SK-N-SH (cell line): Measurements from ENCODE around the gene TFDP2. TPM values are rescaled to one million over a fixed set of nuclear protein-coding genes. Genes with fewer than 3 reads are reported as not detected.

Experiments
- CTCF ChIA-PET: fragments of 300-600, 350-600 bp; formaldehyde crosslinking; extraction: SDS; loops from one replicate; lab custom pipeline; 2021; lab: Yijun Ruan, JAX
- POLR2A ChIA-PET: fragments of 350-600 bp; sonication (Branson Sonifier 250); formaldehyde crosslinking; extraction: SDS; loops from one replicate; lab custom pipeline; 2020; ENCODE audit warnings: antibody characterized with exemption, inconsistent platforms; lab: Yijun Ruan, JAX
- DNase-seq: peaks from one replicate; pipeline ENCODE4 v3.0.0; 2012
- H2AFZ ChIP-seq: fragments of 200-600 bp; sonication (generic); 2 replicates; pipeline ENCODE4 v1.8.1; 2016; ENCODE audit warnings: antibody characterized with exemption, mild to moderate bottlenecking, low read depth
- H3F3A ChIP-seq: fragments of 200-600 bp; sonication (generic); replicated peaks from 2 replicates; pipeline ENCODE3; 2016; ENCODE audit warnings: antibody characterized with exemption, mild to moderate bottlenecking; ENCODE audit not compliant: insufficient read depth
- H3K27ac ChIP-seq, 2 experiments: fragments of 200-500 bp in 1 of 2; fragments of 200-600 bp in 1 of 2; sonication (Bioruptor generic) in 1 of 2; sonication (generic), shearing (Covaris generic) in 1 of 2; 2 replicates each; pipeline versions ENCODE4 v1.5.1 to v1.6.1; 2014 to 2016; ENCODE audit warnings: low read depth in 2 of 2, inconsistent platforms in 1 of 2, low read length in 1 of 2, mild to moderate bottlenecking in 1 of 2, mixed read lengths in 1 of 2
- H3K27me3 ChIP-seq: fragments of 200-600 bp; sonication (generic), shearing (Covaris generic); 2 replicates; pipeline ENCODE4 v1.6.1; 2016; ENCODE audit warnings: mixed run types; ENCODE audit not compliant: insufficient read depth
- H3K36me3 ChIP-seq, 2 experiments: fragments of 200-500 bp in 1 of 2; fragments of 200-600 bp in 1 of 2; sonication (Bioruptor generic) in 1 of 2; sonication (generic) in 1 of 2; replicated peaks in 1 of 2; 2 replicates each; pipeline versions ENCODE3 to v1.5.1; 2014 to 2016; ENCODE audit warnings: low read length in 1 of 2, mild to moderate bottlenecking in 1 of 2; ENCODE audit not compliant: insufficient read depth in 2 of 2, control insufficient read depth in 1 of 2
- H3K4me1 ChIP-seq, 2 experiments: fragments of 200-500 bp in 1 of 2; fragments of 200-600 bp in 1 of 2; sonication (Bioruptor generic) in 1 of 2; sonication (generic), shearing (Covaris generic) in 1 of 2; 2 replicates each; pipeline versions ENCODE4 v1.5.1 to v1.6.1; 2014 to 2016; ENCODE audit warnings: low read depth in 1 of 2, low read length in 1 of 2, mixed run types in 1 of 2; ENCODE audit not compliant: insufficient read depth in 2 of 2, control insufficient read depth in 1 of 2
- H3K4me2 ChIP-seq: fragments of 200-600 bp; sonication (generic), shearing (Covaris generic); 2 replicates; pipeline ENCODE4 v1.6.1; 2017; ENCODE audit warnings: mixed run types
- H3K4me3 ChIP-seq, 2 experiments: fragments of 200-500 bp in 1 of 2; fragments of 200-600 bp in 1 of 2; sonication (Bioruptor generic) in 1 of 2; sonication (generic), shearing (Covaris generic) in 1 of 2; 2 replicates each; pipeline versions ENCODE4 v1.5.1 to v1.8.1; 2014 to 2016; ENCODE audit warnings: low read depth in 2 of 2, inconsistent platforms in 1 of 2, low read length in 1 of 2, mild to moderate bottlenecking in 1 of 2, mixed read lengths in 1 of 2, moderate library complexity in 1 of 2
- H3K79me2 ChIP-seq: fragments of 200-600 bp; sonication (generic); 2 replicates; pipeline ENCODE4 v1.8.1; 2017; ENCODE audit warnings: mild to moderate bottlenecking; ENCODE audit not compliant: insufficient read depth
- H3K9ac ChIP-seq: fragments of 200-600 bp; sonication (generic); 2 replicates; pipeline ENCODE4 v1.6.1; 2017; ENCODE audit warnings: mixed run types
- H3K9me2 ChIP-seq: fragments of 200-600 bp; sonication (generic); 2 replicates; pipeline ENCODE4 v1.6.1; 2017; ENCODE audit warnings: mixed run types
- H3K9me3 ChIP-seq: fragments of 200-600 bp; sonication (generic); 2 replicates; pipeline ENCODE4 v1.6.1; 2017; ENCODE audit warnings: mixed run types, mild to moderate bottlenecking, moderate library complexity
- H4K20me1 ChIP-seq: fragments of 200-600 bp; sonication (generic); 2 replicates; pipeline ENCODE4 v1.6.1; 2017; ENCODE audit warnings: mild to moderate bottlenecking, mixed run types; ENCODE audit not compliant: insufficient read depth
- CHD2 ChIP-seq: fragments of 150-350 bp; IDR thresholded peaks from 2 replicates; pipeline ENCODE4 v1.6.1; 2018; ENCODE audit warnings: low read length; ENCODE audit not compliant: partially characterized antibody
- ELF1 ChIP-seq: IDR thresholded peaks from 2 replicates; pipeline ENCODE4 v1.4.0; 2012
- EP300 ChIP-seq, 2 experiments: IDR thresholded peaks; 2 replicates each; pipeline versions ENCODE4 v1.4.0 to v1.6.1; 2012; ENCODE audit warnings: borderline replicate concordance in 1 of 2, low read depth in 1 of 2, low read length in 1 of 2
- EZH2phosphoT487 ChIP-seq: fragments of 200-600 bp; sonication (generic); IDR thresholded peaks from 2 replicates; pipeline ENCODE4 v1.6.1; 2017; ENCODE audit warnings: low read depth, mixed run types, mild to moderate bottlenecking, antibody characterized with exemption, moderate library complexity, borderline replicate concordance
- FOXJ3 ChIP-seq: sonication (generic); formaldehyde crosslinking; IDR thresholded peaks from 2 replicates; pipeline ENCODE4 v1.5.1; 2020; ENCODE audit warnings: mild to moderate bottlenecking, missing genetic modification reagents
- MXI1 ChIP-seq: IDR thresholded peaks from 2 replicates; pipeline ENCODE4 v1.6.1; 2012; ENCODE audit warnings: mild to moderate bottlenecking, low read depth, low read length, improper control_type of control experiment
- NFIC ChIP-seq: IDR thresholded peaks from 2 replicates; pipeline ENCODE4 v1.4.0; 2012; ENCODE audit warnings: borderline replicate concordance
- RAD21 ChIP-seq: IDR thresholded peaks from 2 replicates; pipeline ENCODE4 v1.6.1; 2012; ENCODE audit warnings: mild to moderate bottlenecking, low read length
- SIN3A ChIP-seq: IDR thresholded peaks from 2 replicates; pipeline ENCODE4 v1.6.1; 2012; ENCODE audit warnings: low read depth, mild to moderate bottlenecking, low read length, moderate library complexity, borderline replicate concordance
- TAF1 ChIP-seq: IDR thresholded peaks from 2 replicates; pipeline ENCODE4 v1.6.1; 2012; ENCODE audit warnings: low read depth, mild to moderate bottlenecking, low read length, moderate library complexity, borderline replicate concordance
- TEAD4 ChIP-seq: IDR thresholded peaks from 2 replicates; pipeline ENCODE4 v1.4.0; 2012; ENCODE audit warnings: mild to moderate bottlenecking, borderline replicate concordance; ENCODE audit not compliant: insufficient read depth
- WGBS: methylation state at CpG from one replicate; pipeline ENCODE4 v1.1.6; 2017; ENCODE audit warnings: low lambda C conversion rate; 5-methylcytosine and 5-hydroxymethylcytosine counted together
- polyA plus RNA-seq, 3 experiments: library from polyadenylated mRNA; depleted of rRNA; stranded (reverse); fragments of >200 nt; gene quantifications; 2 replicates each; pipeline ENCODE4 v1.2.3, GENCODE V29; 2012
- TF ChIP-seq, protein P1 (sequence below): IDR thresholded peaks from 2 replicates; pipeline ENCODE4; 2012
- TF ChIP-seq, protein P2 (sequence below): IDR thresholded peaks from 2 replicates; pipeline ENCODE4 v1.4.0; 2012; ENCODE audit warnings: low read depth, borderline replicate concordance
- TF ChIP-seq, protein P3 (sequence below): fragments of 150-350 bp; IDR thresholded peaks from 2 replicates; pipeline ENCODE4 v1.6.1; 2017; ENCODE audit warnings: antibody characterized with exemption, low read length, low read depth, borderline replicate concordance
- TF ChIP-seq, protein P4 (sequence below): IDR thresholded peaks from 2 replicates; pipeline ENCODE4 v1.4.0; 2012; ENCODE audit warnings: low read depth, borderline replicate concordance
- TF ChIP-seq, protein P5 (sequence below): IDR thresholded peaks from 2 replicates; pipeline ENCODE4 v1.6.1; 2012; ENCODE audit warnings: mild to moderate bottlenecking, low read depth, low read length, moderate library complexity

TFDP2 gene
- polyA plus RNA-seq, 1 of the 3 experiments (the other 2 are of a cell fraction): 8.6 TPM

DNA sequence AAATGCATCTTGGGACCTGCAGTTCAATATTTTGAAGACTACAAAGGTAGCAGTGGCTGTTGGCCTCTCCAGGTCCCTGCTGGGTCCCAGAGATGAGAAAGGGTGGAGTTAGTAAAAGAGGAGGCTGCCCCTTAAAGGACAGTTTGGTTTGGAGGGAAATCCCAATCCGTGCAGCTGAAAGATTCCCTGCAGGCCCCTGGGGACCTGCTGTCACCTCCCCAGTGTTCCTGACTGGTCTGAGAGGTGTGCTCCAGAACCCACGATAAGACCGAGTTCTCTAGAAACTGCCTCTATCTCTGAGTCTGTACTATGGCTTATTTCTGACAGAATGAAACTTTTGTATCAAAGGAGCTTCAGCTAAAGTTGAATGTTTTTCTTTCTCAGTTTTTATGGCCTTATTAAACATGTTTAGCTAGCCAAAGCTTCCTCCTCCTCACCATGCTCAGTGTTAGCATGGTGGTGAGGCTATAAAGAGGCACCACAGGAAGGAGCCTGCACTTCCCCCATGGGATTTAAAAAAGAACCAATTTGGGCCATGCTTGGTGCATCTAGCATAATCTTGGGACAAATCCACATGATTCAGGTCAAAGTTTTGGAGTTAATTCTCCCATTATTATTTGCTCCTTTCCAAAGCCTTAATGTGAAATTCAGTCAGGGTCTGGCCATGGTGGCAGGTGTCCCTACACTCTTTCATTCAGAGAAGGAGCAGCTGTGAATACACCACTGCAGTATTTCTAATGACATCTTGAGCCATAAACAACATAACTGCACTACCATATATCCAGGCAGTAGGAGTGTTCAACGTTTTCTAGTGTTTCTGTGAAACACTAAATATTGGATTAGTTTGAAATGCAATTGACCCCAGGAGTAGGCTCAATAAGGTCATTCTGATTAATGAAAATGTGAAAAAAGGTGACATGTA lies 198.5 kb downstream of the TFDP2 start:
- CTCF ChIA-PET: interaction anchor here (1.0 kb wide), 1 partner anchor 32 kb away, joined by 3 read pairs; no protein-coding TSS in a partner anchor

More for the DNA sequence above, 198.5 kb downstream of the TFDP2 start:
- Histone ChIP-seq H3K4me2 (no peak overlapping the region), H3F3A (no peaks in the 10 kb centered on the region), H3K4me3 (no peak overlapping the region), H3K27me3 (no peaks in the 10 kb centered on the region), H2AFZ (no peak overlapping the region), H3K27ac (no peak overlapping the region), H3K9me3 (no peaks in the 10 kb centered on the region), H3K4me1 (no peaks in the 10 kb centered on the region; a peak in 1 of 4 replicates), H4K20me1 (no peaks in the 10 kb centered on the region), H3K9me2 (no peaks in the 10 kb centered on the region), H3K9ac (no peak overlapping the region), H3K36me3 (peaks cover 0 to 10% of the 10 kb centered on the region in 2 experiments), H3K79me2 (no peaks in the 10 kb centered on the region)
- POLR2A ChIA-PET: no interaction called here
- WGBS: 87% methylated on average over 3 of the region's 4 CpGs
- DNase-seq: no peak
- TF ChIP-seq TEAD4 (no peak), EP300 (IDR thresholded peaks at IDR 0.05; ENCODE audit: borderline replicate concordance in 1 of 2, low read depth in 1 of 2, low read length in 1 of 2) (no peak), RAD21 (no peak), TAF1 (no peak), FOXJ3 (CRISPR knock-in tag) (no peak), NFIC (no peak), CHD2 (no peak), EZH2phosphoT487 (no peak), ELF1 (no peak), SIN3A (no peak), MXI1 (no peak)
- TF ChIP-seq, protein P1, sequence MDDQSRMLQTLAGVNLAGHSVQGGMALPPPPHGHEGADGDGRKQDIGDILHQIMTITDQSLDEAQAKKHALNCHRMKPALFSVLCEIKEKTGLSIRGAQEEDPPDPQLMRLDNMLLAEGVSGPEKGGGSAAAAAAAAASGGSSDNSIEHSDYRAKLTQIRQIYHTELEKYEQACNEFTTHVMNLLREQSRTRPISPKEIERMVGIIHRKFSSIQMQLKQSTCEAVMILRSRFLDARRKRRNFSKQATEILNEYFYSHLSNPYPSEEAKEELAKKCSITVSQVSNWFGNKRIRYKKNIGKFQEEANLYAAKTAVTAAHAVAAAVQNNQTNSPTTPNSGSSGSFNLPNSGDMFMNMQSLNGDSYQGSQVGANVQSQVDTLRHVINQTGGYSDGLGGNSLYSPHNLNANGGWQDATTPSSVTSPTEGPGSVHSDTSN: no peak
- TF ChIP-seq, protein P2, sequence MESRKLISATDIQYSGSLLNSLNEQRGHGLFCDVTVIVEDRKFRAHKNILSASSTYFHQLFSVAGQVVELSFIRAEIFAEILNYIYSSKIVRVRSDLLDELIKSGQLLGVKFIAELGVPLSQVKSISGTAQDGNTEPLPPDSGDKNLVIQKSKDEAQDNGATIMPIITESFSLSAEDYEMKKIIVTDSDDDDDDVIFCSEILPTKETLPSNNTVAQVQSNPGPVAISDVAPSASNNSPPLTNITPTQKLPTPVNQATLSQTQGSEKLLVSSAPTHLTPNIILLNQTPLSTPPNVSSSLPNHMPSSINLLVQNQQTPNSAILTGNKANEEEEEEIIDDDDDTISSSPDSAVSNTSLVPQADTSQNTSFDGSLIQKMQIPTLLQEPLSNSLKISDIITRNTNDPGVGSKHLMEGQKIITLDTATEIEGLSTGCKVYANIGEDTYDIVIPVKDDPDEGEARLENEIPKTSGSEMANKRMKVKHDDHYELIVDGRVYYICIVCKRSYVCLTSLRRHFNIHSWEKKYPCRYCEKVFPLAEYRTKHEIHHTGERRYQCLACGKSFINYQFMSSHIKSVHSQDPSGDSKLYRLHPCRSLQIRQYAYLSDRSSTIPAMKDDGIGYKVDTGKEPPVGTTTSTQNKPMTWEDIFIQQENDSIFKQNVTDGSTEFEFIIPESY: no peak
- TF ChIP-seq, protein P3, sequence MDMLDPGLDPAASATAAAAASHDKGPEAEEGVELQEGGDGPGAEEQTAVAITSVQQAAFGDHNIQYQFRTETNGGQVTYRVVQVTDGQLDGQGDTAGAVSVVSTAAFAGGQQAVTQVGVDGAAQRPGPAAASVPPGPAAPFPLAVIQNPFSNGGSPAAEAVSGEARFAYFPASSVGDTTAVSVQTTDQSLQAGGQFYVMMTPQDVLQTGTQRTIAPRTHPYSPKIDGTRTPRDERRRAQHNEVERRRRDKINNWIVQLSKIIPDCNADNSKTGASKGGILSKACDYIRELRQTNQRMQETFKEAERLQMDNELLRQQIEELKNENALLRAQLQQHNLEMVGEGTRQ: no peak
- TF ChIP-seq, protein P4, sequence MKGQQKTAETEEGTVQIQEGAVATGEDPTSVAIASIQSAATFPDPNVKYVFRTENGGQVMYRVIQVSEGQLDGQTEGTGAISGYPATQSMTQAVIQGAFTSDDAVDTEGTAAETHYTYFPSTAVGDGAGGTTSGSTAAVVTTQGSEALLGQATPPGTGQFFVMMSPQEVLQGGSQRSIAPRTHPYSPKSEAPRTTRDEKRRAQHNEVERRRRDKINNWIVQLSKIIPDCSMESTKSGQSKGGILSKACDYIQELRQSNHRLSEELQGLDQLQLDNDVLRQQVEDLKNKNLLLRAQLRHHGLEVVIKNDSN: no peak
- TF ChIP-seq, protein P5, sequence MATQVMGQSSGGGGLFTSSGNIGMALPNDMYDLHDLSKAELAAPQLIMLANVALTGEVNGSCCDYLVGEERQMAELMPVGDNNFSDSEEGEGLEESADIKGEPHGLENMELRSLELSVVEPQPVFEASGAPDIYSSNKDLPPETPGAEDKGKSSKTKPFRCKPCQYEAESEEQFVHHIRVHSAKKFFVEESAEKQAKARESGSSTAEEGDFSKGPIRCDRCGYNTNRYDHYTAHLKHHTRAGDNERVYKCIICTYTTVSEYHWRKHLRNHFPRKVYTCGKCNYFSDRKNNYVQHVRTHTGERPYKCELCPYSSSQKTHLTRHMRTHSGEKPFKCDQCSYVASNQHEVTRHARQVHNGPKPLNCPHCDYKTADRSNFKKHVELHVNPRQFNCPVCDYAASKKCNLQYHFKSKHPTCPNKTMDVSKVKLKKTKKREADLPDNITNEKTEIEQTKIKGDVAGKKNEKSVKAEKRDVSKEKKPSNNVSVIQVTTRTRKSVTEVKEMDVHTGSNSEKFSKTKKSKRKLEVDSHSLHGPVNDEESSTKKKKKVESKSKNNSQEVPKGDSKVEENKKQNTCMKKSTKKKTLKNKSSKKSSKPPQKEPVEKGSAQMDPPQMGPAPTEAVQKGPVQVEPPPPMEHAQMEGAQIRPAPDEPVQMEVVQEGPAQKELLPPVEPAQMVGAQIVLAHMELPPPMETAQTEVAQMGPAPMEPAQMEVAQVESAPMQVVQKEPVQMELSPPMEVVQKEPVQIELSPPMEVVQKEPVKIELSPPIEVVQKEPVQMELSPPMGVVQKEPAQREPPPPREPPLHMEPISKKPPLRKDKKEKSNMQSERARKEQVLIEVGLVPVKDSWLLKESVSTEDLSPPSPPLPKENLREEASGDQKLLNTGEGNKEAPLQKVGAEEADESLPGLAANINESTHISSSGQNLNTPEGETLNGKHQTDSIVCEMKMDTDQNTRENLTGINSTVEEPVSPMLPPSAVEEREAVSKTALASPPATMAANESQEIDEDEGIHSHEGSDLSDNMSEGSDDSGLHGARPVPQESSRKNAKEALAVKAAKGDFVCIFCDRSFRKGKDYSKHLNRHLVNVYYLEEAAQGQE: no peak
